NCI-H1436 (cell line): Measurements from ENCODE around the gene MYO15A.

ENCODE experiments used
- DNase-seq: peaks from one replicate; lab custom pipeline; 2025; lab: John Stamatoyannopoulos, UW

The MYO15A gene

DNA sequence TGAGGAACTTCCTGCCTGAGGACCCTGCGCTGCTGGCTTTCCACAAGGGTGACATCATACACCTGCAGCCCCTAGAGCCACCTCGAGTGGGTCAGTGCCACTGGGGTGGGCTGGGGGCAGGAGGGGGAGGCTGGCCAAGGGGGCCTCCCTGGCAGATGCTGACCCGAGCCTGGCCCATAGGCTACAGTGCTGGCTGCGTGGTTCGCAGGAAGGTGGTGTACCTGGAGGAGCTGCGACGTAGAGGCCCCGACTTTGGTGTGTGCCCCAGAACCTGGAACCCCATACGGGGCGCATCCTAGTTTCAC is 48.4 kb downstream of the MYO15A start:
- no peak for DNase-seq

DNA sequence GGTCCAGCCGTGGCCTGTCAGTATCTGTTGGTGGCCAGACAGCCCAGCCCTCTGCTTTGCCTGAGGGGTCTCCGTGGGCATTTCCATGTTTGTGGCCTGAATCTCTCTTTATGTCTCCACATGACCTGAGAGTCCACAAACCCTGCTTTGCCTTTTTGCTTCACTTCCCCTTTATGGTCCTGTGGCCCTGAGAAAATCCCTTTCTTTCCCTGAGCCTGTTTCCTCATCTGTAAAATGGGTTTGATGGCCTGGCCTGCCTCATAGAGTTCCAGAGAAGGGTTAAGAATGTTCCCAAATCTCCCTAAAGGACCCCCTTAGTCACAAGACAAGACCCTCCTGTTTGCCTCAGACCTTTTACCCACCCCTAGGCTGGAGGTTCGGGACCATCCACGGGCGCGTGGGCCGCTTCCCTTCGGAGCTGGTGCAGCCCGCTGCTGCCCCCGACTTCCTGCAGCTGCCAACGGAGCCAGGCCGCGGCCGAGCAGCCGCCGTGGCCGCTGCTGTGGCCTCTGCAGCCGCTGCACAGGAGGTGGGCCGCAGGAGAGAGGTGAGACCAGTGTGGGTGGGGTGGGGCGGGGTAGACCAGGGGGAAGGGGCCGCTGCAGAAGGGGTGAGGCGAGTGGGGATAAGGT is 48.9 kb downstream of the MYO15A start:
- DNase-seq, result no peak

DNA sequence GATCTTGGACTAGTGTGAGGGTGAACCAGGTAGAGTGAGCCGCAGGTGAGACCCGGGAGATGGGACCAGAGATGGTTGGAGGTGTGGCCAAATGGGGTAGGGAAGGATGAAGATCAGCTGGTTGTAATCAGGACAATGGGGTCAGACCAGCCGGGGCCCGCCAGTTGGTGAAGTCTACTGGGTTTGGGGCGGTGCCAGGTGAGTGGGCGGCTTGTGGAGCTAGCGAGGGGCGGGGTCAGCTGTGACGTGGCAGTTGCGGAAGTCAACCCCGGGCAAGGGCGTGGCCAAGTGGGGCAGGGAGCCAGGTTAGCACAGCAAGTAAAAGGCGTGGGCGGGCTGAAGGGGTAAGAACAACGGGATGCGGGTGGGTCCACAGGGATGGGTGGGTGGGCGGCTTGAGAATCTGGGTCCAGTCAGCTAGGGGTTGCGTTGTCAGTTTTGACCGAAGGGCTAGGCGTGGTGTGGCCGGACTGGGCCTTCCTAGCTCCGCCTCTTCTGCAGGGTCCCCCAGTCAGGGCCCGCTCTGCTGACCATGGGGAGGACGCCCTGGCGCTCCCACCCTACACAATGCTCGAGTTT is 49.6 kb downstream of the MYO15A start:
- DNase-seq, result peak; percentile 81

DNA sequence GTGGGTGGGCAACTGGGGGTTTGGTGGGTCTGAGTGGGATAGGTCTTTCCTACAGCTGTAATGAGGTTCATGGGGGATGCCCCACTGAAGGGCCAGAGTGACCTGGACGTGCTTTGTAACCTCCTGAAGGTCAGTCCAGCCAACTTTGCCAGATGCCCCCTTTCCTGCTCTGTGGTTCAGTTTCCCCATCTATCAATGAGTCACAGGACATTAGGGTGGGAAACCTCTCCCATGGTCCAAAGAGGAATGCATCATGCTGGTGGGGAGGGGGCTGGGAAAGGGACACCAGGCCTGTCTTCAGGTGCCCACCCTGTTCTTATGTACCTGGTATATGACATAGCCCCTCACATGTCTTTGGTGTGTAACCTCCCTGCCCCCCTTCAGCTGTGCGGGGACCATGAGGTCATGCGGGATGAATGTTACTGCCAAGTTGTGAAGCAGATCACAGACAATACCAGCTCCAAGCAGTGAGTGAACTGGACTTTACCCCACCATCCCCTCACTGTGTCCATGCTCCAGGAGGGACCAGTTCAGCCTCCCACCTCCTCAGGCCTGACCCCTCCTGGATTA is 51.1 kb downstream of the MYO15A start:
- DNase-seq, result no peak

DNA sequence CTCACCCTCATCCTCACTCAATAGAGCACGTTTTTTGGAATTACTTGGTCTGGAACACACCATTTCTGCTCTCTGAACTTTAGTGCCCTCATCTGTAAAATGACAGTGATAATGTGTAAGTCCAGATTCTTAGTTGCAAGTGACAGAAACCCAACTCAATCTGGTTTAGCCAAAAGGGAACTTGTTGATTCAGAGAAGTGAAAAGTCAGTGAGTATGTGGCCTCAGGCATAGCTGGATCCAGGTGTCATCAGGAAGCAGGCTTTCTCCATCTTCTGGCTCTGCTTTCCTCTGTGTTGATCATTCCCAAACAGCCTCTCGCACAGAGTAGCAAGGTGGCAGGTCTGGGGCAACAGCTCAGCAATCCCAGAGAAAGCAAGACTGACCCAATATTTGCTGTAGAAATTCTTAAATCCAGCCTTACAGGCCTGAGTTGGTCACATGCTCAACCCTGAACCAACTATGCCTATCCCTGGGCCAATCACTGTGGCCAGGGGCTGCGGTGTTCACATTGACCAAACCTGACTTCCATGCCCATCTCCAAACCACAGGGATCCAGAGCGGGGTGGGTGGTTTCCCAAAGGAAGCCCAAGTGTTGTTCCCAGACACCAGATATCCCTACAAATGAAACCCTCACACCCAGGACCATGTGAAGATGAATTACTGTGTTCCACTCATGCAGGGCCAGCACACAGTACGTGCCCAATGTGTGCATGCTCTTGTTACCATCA is 51.7 kb downstream of the MYO15A start:
- DNase-seq, result no peak

DNA sequence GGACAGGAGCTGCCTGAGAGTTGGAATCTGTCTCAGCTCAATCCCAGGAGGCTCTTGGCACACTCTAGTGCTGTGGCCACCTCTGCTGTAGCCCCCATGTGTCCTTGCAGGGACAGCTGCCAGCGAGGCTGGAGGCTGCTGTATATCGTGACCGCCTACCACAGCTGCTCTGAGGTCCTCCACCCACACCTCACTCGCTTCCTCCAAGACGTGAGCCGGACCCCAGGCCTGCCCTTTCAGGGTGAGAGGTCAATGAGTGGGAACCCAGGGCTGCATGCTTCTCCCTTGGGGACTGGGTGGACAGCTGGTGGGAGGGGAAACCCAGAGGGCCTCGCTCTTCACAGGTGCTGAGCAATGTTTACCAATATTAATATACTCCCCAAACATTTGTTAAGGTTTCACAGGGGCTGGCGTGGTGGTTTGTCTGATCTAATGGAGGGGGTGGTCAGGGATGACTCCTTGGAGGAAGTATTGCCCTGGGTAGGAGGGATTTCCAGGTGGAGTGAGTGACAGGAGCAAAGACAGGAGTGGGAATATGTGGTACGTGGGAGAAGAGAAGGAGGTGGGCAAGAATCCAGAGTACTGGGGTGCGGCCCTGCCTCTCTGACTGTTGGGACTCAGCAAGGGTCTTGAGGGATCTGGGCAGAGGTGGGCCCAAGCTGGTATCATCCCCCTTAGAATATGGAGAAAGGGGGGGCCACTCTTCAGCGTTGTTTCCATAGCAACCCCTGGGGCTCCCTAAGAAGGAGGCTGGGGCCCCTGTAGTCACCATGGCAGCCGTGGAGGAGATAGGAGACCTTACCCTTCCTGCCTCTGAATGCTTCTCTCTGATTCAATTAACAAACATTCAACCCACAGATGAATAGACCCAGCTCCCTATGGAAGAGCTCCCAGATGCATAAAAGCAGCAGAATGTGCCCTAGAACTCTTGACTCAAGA is 52.9 kb downstream of the MYO15A start:
- DNase-seq, result no peak

DNA sequence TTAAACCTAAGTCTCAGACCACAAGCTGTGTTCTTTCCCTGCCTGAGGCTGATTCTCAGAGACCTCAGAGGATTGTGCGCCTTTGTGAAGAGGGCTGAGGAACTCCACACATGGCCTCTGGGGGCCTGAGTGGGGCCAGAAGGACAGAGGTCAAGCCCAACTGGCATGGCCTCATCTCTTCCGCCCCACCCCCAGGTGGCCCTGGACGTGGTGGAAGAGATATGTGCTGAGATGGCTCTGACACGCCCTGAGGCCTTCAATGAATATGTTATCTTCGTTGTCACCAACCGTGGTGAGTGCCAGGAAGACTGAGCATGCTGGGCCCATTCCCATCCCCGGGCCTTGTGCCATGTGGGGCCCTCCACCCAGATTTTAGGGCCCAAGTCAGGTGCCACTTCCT is 55.0 kb downstream of the MYO15A start:
- no peak for DNase-seq

DNA sequence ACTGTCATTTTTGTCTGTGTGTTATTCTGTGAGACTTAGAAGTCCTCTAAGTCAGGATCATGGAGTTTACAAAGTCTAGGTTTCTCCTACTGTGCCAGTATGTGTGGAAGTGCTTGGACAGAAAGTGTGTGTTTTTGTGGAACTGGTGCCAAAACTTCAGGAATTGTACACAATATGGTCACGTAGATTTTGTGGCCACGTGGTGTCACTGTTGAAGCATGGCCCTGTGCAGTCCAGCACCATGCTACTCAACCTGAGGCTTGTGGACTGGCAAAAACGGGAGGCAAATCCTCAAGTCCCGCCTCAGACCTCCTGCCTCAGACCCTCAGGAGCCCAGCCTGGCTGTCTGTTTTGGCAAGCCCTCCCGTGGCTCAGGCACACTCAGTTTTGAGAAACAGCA is 58.3 kb downstream of the MYO15A start:
- DNase-seq, result no peak

DNA sequence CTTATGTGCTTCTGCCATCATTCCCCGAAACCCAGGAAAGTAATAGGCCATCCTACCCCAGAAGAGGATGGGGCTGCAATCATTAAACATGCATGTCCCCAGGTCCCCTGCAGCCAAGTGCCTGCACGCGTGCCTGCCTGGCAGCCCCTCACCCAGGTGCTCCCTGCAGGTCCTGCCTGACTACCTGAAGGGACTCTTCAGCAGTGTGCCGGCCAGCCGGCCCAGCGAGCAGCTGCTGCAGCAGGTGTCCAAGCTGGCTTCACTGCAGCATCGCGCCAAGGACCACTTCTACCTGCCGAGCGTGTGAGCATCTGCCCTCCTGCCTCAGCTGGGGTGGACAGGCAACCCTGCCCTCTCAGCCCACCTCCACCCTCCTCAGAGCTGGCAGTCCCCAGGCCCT is 58.9 kb downstream of the MYO15A start:
- no peak for DNase-seq

DNA sequence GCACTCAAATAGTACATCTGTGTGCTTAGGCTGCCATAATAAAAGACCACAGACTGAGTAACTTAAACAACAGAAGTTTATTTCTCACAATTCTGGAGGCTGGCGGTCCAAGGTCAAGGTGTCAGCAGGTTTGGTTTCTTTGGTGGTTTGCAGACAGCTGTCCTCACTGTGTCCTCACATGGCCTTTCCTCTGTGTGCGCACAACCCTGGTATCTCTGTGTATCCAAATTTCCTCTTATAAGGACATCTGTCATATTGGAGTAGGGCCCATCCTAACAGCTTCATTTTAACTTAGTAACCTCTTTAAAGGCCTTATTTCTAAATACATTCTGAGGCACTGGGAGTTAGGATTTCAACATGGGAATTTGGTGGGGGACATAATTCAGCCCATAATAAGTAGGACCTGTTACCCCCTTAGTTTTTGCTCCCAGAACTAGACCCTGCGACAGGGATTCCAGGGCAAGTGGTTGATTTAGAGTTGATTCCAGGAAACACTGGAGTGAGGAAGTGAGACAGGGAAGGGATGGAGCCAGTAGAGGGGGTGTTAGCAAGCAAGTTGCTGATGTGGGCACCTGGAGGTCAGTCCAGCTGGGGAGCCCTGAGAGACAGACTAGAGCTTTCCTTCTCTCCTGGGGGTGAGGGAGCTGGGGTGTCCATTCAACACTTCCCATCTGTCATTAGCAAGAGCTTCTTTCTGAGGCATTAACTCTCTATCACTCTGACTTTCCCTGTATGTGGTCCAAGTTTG is 64.1 kb downstream of the MYO15A start:
- no peak for DNase-seq

DNA sequence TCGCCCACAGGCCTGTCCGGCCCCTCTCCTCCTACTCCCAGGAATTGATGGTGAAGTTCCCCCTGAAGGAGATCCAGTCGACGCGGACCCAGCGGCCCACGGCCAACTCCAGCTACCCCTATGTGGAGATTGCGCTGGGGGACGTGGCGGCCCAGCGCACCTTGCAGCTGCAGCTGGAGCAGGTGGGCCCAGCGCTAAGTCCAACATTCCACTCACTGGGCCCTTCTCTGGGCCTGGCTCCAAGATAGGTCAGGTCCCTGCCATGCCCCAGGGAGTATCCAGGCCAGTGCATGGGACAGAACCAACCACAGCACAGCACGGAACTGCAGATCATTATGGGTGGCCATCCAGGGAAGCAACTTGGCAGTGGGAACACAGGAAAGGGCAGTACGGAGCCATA is 65.2 kb downstream of the MYO15A start:
- DNase-seq, result no peak

DNA sequence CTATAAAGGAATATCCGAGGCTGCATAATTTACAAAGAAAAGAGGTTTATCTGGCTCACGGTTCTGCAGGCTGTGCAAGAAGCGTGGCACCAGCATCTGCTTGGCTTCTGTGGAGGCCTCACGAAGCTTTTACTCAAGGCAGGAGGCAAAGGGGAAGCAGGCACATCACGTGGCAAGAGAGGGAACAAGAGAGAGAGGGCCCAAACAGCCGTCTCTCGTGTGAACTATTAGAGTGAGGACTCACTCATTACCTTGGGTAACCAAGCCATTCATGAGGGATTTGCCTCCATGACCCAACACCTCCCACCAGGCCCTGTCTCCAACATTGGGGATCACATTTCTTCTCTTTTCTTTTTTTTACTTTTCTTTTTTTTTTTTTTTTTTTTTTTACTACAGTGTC is 67.6 kb downstream of the MYO15A start:
- no peak for DNase-seq

DNA sequence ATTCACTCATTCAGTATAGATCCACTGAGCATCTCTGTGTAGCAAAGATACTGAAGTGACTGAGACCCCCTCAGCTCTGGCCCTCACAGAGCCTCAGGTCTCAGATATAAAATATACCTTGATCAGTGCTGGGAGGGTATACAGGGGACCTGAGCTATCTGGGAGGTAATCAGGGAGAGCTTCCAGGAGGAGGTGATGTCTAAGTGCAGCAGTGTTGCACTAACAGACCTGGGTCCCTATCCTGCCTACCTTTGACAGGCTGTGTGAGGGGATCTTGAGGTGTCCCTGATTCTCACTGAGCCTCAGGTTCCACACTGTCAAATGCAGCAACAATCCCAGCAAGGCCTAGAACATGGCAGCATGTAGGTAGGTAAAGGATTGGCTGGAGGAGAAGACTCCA is 68.6 kb downstream of the MYO15A start:
- DNase-seq, result no peak

DNA sequence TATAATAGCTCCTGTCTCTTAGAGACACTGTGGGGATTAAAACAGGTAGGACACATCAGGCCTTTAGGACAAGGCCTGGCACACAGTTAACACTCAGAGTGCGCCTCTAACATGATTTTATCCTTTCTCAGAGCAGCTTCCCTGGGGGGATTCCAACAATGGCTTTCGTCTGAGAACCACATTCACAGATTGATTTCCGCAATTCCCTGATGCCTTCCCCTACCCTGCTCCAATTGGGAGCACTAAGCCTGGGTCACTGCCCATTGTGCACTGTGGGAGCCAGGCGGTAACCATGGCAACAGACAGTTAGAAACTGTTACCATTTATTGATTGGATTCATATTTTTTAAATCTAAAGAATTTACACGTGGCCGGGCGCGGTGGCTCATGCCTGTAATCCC is 69.2 kb downstream of the MYO15A start:
- no peak for DNase-seq

DNA sequence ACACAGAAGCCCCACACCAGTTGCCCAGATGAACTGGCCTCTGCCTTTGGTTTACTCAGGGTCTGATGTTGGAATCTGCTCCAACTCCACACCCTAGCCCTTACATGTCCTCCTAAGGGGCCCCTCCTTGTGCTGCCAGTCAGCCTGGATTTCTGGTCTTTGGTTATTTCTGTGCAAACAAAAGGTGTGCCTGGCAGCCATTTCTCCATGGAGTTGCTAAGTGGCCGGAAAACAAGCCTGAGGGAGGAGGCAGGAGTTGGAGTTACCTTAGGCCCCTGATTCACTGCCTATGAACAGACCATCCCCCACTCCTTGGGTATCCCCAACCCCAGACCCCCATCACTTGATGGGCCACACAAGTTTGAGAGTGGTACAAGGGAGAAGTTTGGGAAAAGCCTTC is 70.6 kb downstream of the MYO15A start:
- DNase-seq, result no peak

DNA sequence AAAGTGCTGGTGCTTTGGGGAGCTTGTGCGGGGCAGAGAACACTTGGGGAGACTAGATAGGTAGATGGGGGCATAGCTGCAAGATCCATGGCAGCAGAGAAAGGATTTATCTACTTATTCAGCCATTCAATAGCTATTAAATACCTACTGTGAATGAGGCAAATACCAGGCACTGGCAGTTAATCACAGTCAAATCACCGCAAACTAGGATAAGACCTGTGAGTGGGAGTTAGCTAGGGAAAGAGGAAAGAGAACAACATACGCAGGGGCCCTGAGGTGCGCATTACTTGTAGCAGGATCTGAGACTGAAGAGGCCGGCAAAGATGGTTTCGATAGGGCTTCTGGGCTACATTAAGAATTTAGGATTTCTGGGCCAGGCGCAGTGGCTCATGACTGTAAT is 71.2 kb downstream of the MYO15A start:
- DNase-seq, result no peak

DNA sequence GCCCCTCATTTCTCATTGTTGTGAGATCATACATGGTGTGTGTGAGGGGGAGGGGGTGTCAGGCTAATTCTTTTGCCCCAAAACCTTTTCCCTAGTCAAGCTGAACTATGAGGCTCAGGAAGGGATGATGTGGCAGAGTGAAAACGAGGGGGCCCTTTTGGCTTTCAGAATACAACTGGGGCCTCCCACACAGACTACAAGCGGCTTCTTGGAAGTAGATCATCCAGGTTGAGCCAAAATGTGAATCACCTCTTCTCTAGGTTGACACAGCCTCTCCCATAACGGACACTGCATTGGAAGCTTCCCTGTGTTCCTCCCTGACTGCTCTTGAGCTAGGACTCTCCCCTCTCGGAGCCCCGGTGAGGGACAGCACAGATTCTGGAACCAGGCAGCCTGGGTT is 72.8 kb downstream of the MYO15A start:
- DNase-seq, result no peak

DNA sequence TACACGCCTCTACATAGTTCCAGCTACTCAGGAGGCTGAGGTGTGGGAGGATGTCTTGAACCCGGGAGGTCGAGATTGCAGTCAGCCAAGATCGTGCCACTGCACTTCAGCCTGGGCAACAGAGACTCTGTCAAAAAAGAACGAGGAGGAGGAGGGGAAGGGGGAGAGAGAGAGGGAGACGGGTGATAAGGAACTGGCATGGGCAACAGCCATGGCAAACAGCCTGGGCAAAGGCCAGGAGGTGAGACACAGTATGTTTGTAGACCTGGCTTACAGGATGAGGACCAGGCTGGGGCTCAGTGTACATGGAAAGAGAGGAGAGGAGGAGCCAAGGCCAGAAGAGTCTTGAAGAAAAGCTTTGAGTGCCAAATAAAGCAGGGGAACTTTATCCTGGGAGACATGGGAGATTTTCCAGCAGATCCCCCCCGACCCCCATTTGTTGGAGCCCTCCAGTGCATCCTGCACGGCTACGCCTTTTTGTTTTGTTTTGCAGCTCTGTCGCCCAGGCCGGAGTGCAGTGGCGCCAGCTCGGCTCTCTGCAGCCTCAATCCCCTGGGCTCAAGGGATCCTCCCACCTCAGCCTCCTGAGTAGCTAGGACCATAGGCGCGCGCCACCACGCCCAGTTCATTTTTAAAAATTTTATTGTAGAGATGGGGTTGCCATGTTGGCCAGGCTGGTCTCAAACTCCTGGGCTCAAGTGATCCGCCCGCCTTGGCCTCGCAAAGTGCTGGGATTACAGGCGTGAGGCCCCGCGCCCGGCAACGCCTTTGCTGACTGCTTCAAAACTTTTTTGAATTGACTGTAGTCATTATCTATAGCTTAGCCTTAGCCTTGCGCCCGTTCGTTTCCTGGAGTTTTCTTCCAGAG is 73.8 kb downstream of the MYO15A start:
- peak; percentile 33 for DNase-seq

DNA sequence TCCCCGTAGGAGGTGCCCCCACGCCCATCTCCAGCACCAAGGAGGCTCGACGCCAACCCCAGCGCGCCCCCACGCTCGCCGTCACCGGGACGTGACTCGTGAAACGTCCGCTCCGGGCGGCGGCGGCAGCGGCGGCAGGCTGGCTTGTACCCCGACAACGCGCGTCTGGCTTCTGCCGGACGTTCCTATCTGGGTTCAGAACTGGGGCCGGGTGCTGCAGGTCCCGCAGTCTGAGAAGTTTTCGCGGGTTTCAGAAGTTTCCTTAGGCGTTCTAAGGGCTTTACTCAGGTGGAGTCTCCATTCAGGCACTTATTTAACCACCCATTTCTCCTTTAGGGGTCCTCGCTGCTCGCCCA is 74.4 kb downstream of the MYO15A start:
- peak; percentile 81 for DNase-seq

DNA sequence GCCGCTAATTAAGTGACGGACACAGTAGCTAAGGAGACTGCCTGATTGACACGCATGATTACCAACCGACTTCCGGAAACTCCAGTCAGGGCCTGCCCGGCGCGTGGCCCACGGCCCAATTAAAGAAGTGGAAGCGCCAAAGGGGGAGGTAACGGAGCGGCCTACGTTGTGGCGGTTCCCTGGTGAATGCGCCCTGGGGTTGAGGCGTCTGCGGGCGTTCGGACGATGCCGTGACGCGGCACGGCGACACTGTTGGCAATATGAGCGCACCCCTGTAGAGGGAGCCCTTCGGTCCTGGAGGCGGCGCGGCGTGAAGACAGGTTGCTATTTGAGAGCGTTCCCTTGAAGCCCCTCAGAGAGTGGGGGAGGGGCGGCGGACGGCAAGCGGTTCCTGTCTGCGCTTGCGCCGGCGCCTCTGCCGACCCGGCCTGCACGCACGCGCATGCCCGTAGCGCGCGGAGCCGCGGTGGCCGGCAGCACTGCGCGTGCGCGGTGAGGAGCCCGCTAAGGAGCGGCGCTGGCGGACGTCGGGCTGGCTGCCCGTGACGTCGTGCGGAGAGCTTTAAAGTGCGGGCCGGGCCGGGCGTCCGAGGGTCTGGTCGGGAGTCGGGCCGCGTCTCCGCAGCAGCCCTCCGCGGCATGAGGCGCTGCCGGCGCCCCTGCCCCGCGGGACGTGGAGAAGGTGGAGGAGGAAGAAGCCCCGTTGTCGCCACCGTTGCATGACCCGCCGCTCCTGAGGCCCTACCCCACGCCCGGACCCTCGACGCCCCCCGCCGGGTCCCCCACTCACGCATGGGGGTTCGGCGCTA is 75.0 kb downstream of the MYO15A start, which contains the start of gene ALKBH5:
Gene ALKBH5, plus strand, starts transcription at position 495 of the 809 bp plus-strand sequence. CDS start 416 bp downstream, outside the sequence.
- peak; percentile 100 for DNase-seq
